GM12875 (cell line): Measurements from ENCODE around the gene TAGLN2.

ENCODE experiments used
- H3K4me3 ChIP-seq: one replicate; pipeline ENCODE4 v1.5.1; 2011; ENCODE audit warnings: low read depth, low read length, control low read depth
- TF ChIP-seq, protein P1 (sequence below): IDR thresholded peaks from 2 replicates; pipeline ENCODE4 v1.5.1; 2011; ENCODE audit warnings: low read depth, mild to moderate bottlenecking, control low read depth, inconsistent platforms, low read length, moderate library complexity, borderline replicate concordance; ENCODE audit not compliant: insufficient read depth

TAGLN2 gene

DNA sequence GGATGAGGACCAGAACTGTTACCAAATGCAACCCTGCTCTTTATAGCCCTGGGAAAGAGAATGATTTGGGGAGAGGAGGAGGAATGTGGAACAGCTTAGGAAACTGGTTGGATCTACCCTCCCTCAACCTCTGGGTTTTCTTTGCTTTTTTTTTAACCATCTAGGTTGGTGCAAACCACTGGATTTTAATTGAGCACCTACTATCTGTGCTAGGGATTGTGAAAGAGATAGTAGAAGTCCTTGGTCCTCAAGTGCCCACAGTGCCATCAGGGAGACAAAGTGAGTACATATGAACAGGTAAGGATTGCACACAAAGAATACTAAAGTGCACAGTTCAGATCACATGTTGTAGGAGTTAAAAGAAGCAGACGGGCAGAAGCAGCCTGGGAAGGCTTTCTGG is 4.7 kb downstream of the TAGLN2 start:
- TF ChIP-seq, protein P1, sequence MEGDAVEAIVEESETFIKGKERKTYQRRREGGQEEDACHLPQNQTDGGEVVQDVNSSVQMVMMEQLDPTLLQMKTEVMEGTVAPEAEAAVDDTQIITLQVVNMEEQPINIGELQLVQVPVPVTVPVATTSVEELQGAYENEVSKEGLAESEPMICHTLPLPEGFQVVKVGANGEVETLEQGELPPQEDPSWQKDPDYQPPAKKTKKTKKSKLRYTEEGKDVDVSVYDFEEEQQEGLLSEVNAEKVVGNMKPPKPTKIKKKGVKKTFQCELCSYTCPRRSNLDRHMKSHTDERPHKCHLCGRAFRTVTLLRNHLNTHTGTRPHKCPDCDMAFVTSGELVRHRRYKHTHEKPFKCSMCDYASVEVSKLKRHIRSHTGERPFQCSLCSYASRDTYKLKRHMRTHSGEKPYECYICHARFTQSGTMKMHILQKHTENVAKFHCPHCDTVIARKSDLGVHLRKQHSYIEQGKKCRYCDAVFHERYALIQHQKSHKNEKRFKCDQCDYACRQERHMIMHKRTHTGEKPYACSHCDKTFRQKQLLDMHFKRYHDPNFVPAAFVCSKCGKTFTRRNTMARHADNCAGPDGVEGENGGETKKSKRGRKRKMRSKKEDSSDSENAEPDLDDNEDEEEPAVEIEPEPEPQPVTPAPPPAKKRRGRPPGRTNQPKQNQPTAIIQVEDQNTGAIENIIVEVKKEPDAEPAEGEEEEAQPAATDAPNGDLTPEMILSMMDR: no peak
- no peak overlapping the region for H3K4me3 ChIP-seq

DNA sequence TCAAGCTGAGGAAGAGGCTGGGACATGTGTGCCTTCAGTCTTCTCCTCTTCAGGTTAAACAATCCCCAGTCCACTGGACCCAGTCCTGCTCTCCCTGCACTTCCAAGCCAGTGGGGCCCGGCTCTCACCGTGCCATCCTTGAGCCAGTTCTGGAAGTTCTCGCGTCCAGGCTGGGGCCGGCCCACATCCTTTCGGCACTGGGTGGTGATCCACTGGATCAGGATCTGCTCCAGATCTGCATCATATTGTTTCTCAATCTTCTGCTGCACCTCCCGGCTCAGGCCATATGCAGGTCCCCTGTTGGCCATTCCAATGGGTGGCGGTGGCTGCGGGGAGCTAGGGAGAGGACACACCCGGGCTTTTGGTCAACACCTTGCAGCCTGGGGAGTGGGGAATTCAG is 5.1 kb downstream of the TAGLN2 start:
- TF ChIP-seq, protein P1: no peak
- H3K4me3 ChIP-seq: no peak overlapping the region

DNA sequence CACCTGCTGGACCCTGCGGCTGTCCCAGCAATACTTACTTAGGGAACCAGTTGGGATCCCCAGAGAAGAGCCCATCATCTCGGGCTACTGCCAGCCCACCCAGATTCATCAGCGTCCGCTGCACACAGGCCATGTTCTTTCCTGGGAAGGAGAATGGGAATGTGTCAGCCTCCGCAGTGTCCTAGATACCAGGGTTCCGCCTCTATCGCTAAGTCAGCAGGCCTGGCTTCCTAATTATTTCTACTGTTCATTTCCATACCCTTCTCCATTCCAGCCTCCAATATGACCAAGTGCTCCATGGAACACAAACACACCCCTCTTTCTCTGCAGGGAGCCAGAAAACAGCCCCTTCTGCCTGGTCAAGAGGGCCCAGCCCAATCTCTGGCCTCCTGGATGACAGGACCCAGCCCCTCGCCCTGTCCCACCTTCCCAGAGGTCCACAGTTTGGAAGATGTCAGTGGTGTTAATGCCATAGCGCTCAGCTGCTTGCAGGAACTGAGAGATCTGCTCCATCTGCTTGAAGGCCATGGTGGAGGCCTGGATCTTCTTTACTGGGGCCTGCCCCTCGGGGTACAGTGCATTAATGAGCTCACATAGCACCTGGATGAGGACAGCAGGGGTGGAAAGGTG is 6.0 kb downstream of the TAGLN2 start:
- H3K4me3 ChIP-seq: no peak overlapping the region
- TF ChIP-seq, protein P1: no peak

DNA sequence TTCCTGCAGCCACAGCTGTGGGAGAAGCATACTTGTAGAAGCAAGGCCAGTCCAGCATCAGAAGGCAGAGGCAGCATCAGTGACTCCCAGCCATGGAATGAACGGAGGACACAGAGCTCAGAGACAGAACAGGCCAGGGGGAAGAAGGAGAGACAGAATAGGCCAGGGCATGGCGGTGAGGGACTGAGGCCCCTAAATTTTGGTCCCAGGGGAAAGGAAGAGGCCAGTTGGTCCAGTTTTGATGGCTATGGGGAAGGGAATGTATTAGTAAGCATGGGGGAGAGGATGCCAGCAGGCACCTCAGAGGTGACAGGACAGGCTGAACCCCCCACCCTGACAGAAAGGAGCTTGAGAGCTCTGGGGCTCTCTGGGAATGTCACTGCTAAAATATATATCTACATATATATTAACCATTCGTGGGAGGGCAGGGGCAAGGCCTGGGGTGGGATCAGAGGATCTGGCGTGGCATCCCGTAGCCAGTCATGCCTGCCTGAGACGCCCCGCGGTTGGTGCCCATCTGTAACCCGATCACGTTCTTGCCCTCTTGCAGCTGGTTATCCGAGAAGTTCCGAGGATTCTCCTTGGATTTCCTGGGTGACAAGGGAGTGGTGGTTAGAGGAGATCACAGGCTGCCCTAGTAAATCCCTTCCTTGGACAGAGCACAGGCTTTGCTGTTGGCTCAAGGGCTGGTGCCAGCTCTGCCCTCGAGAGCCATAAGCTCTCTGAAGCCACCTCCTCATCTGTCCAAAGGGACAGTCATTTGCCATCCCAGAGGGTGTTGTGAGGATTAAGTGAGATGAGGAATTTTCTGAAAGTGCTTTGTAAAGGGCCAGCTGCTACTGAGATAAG is 6.7 kb downstream of the TAGLN2 start:
- no peak overlapping the region for H3K4me3 ChIP-seq
- TF ChIP-seq, protein P1: no peak

DNA sequence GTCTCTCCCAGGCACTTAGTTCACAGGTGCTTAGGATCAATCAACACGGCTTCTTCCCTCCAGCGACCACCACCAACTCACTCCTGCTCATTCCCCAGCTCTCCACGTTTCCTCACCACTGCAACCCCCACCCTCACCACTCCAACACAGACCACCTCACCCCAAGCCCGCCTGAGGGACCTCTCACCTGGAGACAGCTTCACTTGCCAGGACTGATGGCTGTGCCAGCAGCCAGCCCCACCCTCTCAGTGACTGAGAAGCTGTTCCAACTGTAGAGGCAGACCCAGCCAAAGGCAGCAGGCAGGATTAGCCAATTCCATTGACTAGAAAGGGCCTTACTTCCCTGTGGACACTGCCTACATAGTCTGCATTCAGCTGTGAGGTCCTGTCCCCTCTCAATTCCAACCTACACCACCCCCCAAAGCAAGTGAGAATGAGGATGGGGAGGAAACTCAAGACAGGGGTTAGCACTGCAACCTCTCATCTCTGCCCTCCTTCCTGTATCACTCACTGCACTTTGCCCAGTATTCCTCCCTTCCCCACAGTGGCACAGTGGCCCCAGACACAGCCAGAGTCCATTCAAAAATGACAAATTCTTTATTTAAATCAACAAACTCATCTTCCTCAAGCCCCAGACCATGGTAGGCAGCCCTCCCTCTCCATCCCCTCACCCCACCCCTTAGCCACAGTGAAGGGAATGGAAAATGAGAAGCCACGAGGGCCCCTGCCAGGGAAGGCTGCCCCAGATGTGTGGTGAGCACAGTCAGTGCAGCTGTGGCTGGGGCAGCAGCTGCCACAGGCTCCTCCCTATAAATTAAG is 7.6 kb downstream of the TAGLN2 start:
- H3K4me3 ChIP-seq: no peak overlapping the region
- TF ChIP-seq, protein P1: no peak

DNA sequence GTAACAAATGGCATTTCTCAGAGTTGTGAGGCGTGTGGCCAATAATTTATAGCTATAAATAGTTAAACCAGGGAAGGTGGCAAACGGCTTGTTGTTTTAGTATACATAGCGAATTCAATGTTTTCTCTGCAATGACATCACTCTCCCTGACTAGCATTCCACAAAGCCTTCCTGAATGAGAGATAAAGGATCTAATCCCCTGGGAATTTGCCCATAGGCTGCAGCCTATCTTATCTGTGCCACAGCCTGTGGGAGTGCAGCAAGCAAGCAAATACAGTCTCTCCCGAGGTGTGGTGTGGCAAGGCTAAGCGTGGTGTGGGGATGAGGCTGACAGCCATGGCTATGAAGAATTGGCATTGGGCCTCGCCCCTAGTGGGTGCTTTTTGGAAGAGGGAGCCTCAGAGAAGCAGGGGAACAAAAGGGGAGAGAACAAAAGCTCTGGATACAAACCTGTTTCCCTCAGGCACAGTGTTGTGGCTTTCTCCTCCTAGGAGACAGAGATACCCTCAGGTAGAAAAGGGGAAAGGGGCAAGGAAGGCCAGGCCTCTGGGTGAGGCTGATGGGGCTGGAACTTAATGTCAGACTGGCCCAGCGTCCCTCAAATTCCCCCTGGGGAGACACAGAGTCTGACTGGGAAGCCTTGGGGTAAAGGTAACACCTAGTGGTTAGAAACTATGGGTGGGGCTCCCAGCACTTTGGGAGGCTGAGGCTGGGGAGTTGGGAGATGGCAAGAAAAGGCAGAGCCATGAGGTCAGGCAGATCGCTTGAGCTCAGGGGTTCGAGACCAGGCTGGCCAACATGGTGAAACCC is 8.9 kb downstream of the TAGLN2 start:
- TF ChIP-seq, protein P1: no peak
- H3K4me3 ChIP-seq: no peak overlapping the region
